GM13976 (cell line): ENCODE results near the gene KRT75.

Source experiments
- DNase-seq: peaks from one replicate; pipeline ENCODE4 v3.0.0; 2012; ENCODE audit warnings: low spot score
- CTCF ChIP-seq: IDR thresholded peaks from 2 replicates; pipeline ENCODE4 v1.5.1; 2012; ENCODE audit warnings: borderline replicate concordance, mild to moderate bottlenecking; ENCODE audit not compliant: insufficient read depth; ENCODE audit errors: extremely low read depth, missing control alignments, control extremely low read depth
- in situ Hi-C: fragments of 300-500 bp; cut with MboI; formaldehyde crosslinking; loops from one replicate; pipeline ENCODE4 v1.12.0; 2022; ENCODE audit warnings: low sequenced_read_pairs, mixed read lengths, inconsistent platforms; ENCODE audit not compliant: unreplicated experiment

The KRT75 gene

GRCh38 chr12:52382854-52383253 is 51.3 kb downstream of the KRT75 start:
- no peak for TF ChIP-seq CTCF
- DNase-seq: no peak
- in situ Hi-C loops: loop anchor here (10.0 kb wide), 1 partner anchor 492 kb away; no protein-coding TSS in a partner anchor

DNA sequence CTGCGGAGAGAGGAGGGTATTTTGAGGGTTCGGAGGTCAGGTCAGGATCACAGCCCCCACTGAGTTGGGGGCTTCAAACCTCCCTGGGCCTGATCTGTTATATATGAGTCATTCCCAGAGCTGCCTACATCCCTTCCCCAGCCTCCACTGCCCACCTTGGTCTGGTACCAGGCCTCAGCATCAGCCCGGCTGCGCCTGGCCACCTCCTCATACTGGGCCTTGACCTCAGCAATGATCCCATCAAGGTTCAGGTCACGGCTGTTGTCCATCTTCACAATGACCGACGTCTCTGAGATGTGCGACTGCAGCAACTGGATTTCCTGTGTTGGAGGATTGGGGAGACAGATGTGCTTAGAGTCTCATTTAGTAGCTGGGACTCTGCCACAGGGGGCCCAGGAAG is 53.0 kb downstream of the KRT75 start:
- no peak for DNase-seq
- in situ Hi-C loops: loop anchor here (10.0 kb wide), 1 partner anchor 494 kb away; no protein-coding TSS in a partner anchor
- no peak for TF ChIP-seq CTCF

GRCh38 chr12:52380271-52380694 is 53.9 kb downstream of the KRT75 start:
- DNase-seq: no peak
- no peak for TF ChIP-seq CTCF
- in situ Hi-C loops: loop anchor here (10.0 kb wide), 1 partner anchor 495 kb away; no protein-coding TSS in a partner anchor

- no peak for DNase-seq
- TF ChIP-seq CTCF: no peak
- in situ Hi-C loops: no loop called here
Observed at GRCh38 chr12:52379536-52379935, 54.6 kb downstream of the KRT75 start.

GRCh38 chr12:52378091-52378490 is 56.1 kb downstream of the KRT75 start:
- in situ Hi-C loops: no loop called here
- no peak for DNase-seq
- no peak for TF ChIP-seq CTCF

GRCh38 chr12:52377266-52377665 is 56.9 kb downstream of the KRT75 start:
- in situ Hi-C loops: no loop called here
- no peak for TF ChIP-seq CTCF
- no peak for DNase-seq
